Measurements from ENCODE around the gene CSAD. TPM values are rescaled to one million over a fixed set of nuclear protein-coding genes. Genes with fewer than 3 reads are reported as not detected.

Gene CSAD, protein sequence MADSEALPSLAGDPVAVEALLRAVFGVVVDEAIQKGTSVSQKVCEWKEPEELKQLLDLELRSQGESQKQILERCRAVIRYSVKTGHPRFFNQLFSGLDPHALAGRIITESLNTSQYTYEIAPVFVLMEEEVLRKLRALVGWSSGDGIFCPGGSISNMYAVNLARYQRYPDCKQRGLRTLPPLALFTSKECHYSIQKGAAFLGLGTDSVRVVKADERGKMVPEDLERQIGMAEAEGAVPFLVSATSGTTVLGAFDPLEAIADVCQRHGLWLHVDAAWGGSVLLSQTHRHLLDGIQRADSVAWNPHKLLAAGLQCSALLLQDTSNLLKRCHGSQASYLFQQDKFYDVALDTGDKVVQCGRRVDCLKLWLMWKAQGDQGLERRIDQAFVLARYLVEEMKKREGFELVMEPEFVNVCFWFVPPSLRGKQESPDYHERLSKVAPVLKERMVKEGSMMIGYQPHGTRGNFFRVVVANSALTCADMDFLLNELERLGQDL
- 16.7 TPM for total RNA-seq

DNA sequence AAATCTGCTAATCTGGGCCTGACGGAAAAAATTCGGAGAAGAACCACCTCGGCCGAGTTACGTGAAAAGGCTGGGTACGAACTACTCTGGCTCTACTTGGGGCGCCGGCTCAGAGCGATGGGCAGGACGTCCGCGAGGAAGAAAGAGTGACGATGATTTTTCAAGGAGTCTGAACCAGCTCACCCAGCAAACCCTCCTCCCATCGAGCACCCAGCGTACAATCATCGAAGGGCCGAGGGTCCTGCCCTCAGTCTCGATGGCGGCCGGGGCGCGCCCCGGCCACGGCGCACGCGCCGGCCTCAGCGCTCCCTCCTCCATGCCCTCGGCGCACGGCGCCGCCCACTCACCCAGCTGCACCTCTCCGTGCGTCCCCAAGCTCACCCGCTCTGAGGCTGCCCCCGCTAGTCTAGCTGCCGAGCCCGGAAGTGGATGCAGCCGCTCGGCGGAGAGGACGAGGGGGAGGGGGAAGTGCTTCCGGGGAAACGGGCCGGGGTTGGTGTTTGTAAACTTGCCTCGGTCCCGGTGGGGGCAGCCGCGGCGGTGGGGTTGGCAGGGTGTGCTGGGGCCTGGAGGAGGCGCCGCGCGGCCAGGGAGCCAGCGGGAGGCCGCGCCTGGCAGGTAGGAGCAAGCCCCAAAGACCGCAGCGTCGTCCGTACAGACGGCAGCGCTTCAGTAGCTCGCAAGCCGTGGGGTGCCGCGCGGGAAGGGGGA is at the start of gene CSAD, which contains the start of gene ZNF740:
CSAD (minus strand) TSS at position 706 of the 711 bp plus-strand sequence. CDS start 7,455 bp downstream, outside the sequence.
ZNF740 (plus strand) TSS at position 503 of the 711 bp plus-strand sequence. CDS start 1,262 bp downstream, outside the sequence.
- Histone ChIP-seq H3K4me3 (ENCODE audit: low read length in 3 of 3) (peak within 1 kb of the TSS; percentile 92), H3K9me3 (ENCODE audit: control insufficient read depth in 3 of 3, low read length in 3 of 3) (no peaks in the 10 kb centered on the region), H3K4me1 (ENCODE audit: control insufficient read depth in 3 of 3, insufficient read depth in 3 of 3, low read length in 3 of 3) (peaks cover 38 to 46% (median 44%) of the 10 kb centered on the region in 3 donors), H3K27me3 (ENCODE audit: control insufficient read depth in 3 of 3, insufficient read depth in 3 of 3, low read length in 3 of 3) (no peaks in the 10 kb centered on the region), H3K27ac (ENCODE audit: low read depth, low read length) (peak within 1 kb of the TSS; percentile 92), H3K9ac (ENCODE audit: low read depth in 1 of 3, low read length in 3 of 3) (peak within 1 kb of the TSS; percentile 91 to 98 (median 96)), H3K36me3 (ENCODE audit: control insufficient read depth in 3 of 3, insufficient read depth in 3 of 3, low read length in 3 of 3) (peaks cover 19 to 32% (median 30%) of the 10 kb centered on the region in 3 donors)

DNA sequence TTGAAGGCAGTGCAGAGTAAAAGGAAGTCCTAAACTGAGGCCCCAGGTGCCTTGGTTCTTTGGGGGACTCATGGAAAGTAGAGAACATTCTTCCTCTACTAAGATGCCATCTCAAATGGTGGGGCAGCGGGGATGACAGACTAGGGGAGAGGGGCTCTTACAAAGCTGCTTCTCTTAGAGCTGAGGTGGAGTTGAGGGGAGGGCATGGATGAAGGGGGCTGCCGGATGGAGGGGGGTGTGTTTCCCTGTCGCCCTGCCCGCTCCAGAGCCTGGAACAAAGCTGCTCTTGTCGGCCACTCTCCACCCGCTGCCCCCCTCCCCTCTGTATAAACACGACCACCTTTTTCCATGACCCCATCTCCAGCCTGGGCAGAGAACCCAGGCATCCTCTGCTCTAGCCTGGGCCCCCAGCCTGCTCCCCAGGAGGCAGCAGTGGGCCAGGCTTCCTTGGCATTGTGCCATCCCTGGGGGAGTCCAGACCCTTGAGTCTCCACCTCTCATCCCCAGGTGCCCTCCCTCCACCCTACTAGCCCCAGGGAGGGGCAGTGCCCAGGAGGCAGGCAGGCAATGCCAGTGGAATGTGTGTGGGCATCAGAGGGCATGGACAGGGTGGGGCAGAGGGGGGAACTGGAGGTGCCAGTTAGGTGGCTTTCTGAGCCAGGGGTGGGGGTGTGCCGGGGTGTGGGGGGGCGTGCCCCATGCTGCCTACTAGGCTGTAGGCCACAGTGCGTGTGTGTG is 49.6 kb upstream of the CSAD start:
- H3K27me3 ChIP-seq (ENCODE audit: control insufficient read depth in 3 of 3, insufficient read depth in 3 of 3, low read length in 3 of 3), result peaks cover 19 to 30% (median 30%) of the 10 kb centered on the region in 3 donors
- H3K4me3 ChIP-seq (ENCODE audit: low read length in 3 of 3), result no peak overlapping the region
- H3K9me3 ChIP-seq (ENCODE audit: control insufficient read depth in 3 of 3, low read length in 3 of 3), result no peaks in the 10 kb centered on the region
- H3K4me1 ChIP-seq (ENCODE audit: control insufficient read depth in 3 of 3, insufficient read depth in 3 of 3, low read length in 3 of 3), result peaks cover 18 to 25% (median 20%) of the 10 kb centered on the region in 3 donors
- H3K9ac ChIP-seq (ENCODE audit: low read depth in 1 of 3, low read length in 3 of 3), result no peak overlapping the region
- no peaks in the 10 kb centered on the region for H3K36me3 ChIP-seq (ENCODE audit: control insufficient read depth in 3 of 3, insufficient read depth in 3 of 3, low read length in 3 of 3)
- no peak overlapping the region for H3K27ac ChIP-seq (ENCODE audit: low read depth, low read length)

DNA sequence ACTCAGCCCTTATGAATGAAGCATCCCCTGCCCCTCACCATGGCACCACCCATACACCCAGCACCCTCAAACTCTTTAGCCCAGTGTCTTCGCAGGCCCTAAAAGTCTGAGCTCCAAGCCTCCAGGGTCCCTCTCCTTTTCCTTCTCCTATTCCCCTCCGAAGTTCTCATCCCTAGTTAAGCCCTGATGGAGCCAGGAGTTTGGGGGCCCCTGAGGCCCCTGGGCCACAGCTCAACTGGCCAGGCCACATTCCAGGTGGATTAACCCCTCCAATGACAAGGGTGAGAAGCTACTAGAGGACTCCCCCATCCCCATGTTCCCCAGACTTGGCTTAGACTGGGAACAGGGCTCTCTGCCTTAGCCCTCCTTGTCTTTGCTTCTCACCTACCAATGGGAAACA is 48.7 kb upstream of the CSAD start:
- Histone ChIP-seq H3K9me3 (ENCODE audit: control insufficient read depth in 3 of 3, low read length in 3 of 3) (no peaks in the 10 kb centered on the region), H3K9ac (ENCODE audit: low read depth in 1 of 3, low read length in 3 of 3) (no peak overlapping the region), H3K27ac (ENCODE audit: low read depth, low read length) (no peak overlapping the region), H3K4me1 (ENCODE audit: control insufficient read depth in 3 of 3, insufficient read depth in 3 of 3, low read length in 3 of 3) (peaks cover 20 to 32% (median 24%) of the 10 kb centered on the region in 3 donors), H3K4me3 (ENCODE audit: low read length in 3 of 3) (no peak overlapping the region), H3K36me3 (ENCODE audit: control insufficient read depth in 3 of 3, insufficient read depth in 3 of 3, low read length in 3 of 3) (no peaks in the 10 kb centered on the region), H3K27me3 (ENCODE audit: control insufficient read depth in 3 of 3, insufficient read depth in 3 of 3, low read length in 3 of 3) (peaks cover 17 to 26% (median 25%) of the 10 kb centered on the region in 3 donors)

DNA sequence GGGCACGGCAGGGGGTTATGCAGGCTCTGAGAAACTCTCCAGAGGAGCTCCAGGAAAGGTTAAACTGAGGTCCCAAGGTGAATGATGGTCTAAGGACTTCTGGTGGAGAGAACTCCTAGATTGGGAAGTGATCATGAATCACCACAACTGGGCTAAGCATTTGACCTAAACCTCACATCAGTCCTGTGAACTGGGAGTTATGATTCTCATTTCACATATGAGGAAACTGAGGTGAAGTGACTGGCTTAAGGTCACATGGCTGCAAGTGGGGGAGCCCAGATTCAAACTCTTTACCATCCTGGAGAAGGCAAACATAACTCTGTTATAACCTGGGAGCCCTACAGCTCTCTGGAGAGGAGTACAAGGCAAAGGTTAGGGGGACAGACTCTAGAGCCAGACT is 47.1 kb upstream of the CSAD start:
- peaks cover 20 to 37% (median 23%) of the 10 kb centered on the region in 3 donors for H3K4me1 ChIP-seq (ENCODE audit: control insufficient read depth in 3 of 3, insufficient read depth in 3 of 3, low read length in 3 of 3)
- H3K27me3 ChIP-seq (ENCODE audit: control insufficient read depth in 3 of 3, insufficient read depth in 3 of 3, low read length in 3 of 3), result peaks cover 6 to 13% (median 12%) of the 10 kb centered on the region in 3 donors
- no peaks in the 10 kb centered on the region for H3K9me3 ChIP-seq (ENCODE audit: control insufficient read depth in 3 of 3, low read length in 3 of 3)
- H3K27ac ChIP-seq (ENCODE audit: low read depth, low read length), result no peak overlapping the region
- H3K36me3 ChIP-seq (ENCODE audit: control insufficient read depth in 3 of 3, insufficient read depth in 3 of 3, low read length in 3 of 3), result no peaks in the 10 kb centered on the region
- no peak overlapping the region for H3K9ac ChIP-seq (ENCODE audit: low read depth in 1 of 3, low read length in 3 of 3)
- H3K4me3 ChIP-seq (ENCODE audit: low read length in 3 of 3), result no peak overlapping the region

DNA sequence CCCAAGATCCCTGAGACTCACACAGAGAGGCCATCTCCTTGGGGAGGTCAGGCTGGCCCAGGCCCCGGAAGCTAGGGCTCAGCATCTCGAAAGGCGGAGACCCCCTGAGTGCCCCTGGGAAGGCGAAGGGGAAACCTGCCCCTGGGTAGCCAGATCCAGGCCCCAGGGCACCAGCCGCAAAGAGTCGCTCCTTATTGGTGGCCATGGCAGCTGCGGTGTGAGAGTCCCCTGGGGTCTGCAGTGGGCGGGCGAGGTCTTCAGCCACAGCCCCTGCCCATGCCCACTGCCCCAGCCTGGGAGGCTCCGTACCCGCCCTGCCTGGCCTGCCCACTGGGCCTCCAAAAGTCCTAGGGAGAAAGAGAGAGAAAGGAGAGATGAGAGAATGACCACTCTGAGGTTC is 46.6 kb upstream of the CSAD start:
- Histone ChIP-seq H3K27ac (ENCODE audit: low read depth, low read length) (no peak overlapping the region), H3K9ac (ENCODE audit: low read depth in 1 of 3, low read length in 3 of 3) (no peak overlapping the region)

DNA sequence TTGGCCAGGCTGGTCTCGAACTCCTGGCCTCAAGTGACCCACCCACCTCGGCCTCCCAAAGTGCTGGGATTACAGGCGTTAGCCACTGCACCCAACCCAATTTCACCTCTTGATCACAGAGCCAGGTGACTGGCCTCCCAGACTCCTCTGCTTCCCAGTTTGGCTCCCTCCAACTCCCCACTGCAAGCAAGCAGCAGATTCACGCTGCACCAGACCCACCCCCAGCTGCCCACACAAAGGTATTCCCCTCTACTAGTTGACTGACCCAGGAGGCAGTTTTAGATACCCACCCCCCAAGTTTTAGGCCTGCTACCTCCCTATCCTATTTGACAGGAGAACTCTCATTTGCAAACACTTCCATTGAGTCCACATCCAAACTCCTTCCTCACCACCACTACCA is 46.1 kb upstream of the CSAD start:
- Histone ChIP-seq H3K4me1 (ENCODE audit: control insufficient read depth in 3 of 3, insufficient read depth in 3 of 3, low read length in 3 of 3) (peaks cover 23 to 39% (median 25%) of the 10 kb centered on the region in 3 donors), H3K27me3 (ENCODE audit: control insufficient read depth in 3 of 3, insufficient read depth in 3 of 3, low read length in 3 of 3) (peaks cover 0 to 7% (median 6%) of the 10 kb centered on the region in 3 donors), H3K4me3 (ENCODE audit: low read length in 3 of 3) (no peak overlapping the region), H3K27ac (ENCODE audit: low read depth, low read length) (no peak overlapping the region), H3K9me3 (ENCODE audit: control insufficient read depth in 3 of 3, low read length in 3 of 3) (no peaks in the 10 kb centered on the region), H3K36me3 (ENCODE audit: control insufficient read depth in 3 of 3, insufficient read depth in 3 of 3, low read length in 3 of 3) (no peaks in the 10 kb centered on the region), H3K9ac (ENCODE audit: low read depth in 1 of 3, low read length in 3 of 3) (no peak overlapping the region)

More for the DNA sequence above, 46.6 kb upstream of the CSAD start:
- Histone ChIP-seq H3K4me1 (ENCODE audit: control insufficient read depth in 3 of 3, insufficient read depth in 3 of 3, low read length in 3 of 3) (peaks cover 18 to 37% (median 23%) of the 10 kb centered on the region in 3 donors), H3K4me3 (ENCODE audit: low read length in 3 of 3) (no peak overlapping the region), H3K27me3 (ENCODE audit: control insufficient read depth in 3 of 3, insufficient read depth in 3 of 3, low read length in 3 of 3) (peaks cover under 1 to 8% (median 7%) of the 10 kb centered on the region in 3 donors), H3K9me3 (ENCODE audit: control insufficient read depth in 3 of 3, low read length in 3 of 3) (no peaks in the 10 kb centered on the region), H3K36me3 (ENCODE audit: control insufficient read depth in 3 of 3, insufficient read depth in 3 of 3, low read length in 3 of 3) (no peaks in the 10 kb centered on the region)

DNA sequence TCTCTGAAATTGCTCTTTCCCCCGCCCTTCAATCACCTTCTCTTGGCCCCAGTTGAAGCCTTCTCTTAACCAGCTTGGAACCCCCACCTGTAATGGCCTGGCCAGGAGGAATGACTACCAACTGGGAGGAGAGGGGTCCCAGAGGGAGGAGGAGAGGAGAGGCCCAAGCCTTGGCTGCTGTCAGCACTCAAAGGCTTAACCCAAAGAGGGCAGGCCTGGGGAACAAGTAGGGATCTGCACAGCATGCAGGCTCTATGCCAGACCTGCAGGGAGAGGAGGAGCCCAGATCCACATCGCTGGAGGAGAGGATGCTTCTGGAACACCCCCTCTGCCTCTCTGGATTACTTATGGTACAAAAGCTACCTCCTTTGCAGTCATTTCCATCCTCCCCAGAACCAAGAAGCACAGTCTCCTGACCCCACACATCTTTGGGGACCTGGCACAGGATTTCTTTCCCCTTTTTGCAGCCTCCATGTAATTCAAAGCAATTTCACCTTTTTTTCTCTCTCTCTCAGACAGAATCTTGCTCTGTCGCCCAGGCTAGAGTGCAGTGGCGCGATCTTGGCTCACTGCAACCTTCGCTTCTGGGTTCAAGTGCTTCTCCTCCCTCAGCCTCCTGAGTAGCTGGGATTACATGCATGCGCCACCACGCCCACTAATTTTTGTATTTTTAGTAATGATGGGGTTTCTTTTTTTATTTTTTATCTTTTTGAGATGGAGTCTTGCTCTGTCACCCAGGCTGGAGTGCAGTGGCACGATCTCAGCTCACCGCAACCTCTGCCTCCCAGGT is 45.1 kb upstream of the CSAD start:
- H3K27me3 ChIP-seq (ENCODE audit: control insufficient read depth in 3 of 3, insufficient read depth in 3 of 3, low read length in 3 of 3), result no peaks in the 10 kb centered on the region
- no peaks in the 10 kb centered on the region for H3K36me3 ChIP-seq (ENCODE audit: control insufficient read depth in 3 of 3, insufficient read depth in 3 of 3, low read length in 3 of 3)
- H3K4me1 ChIP-seq (ENCODE audit: control insufficient read depth in 3 of 3, insufficient read depth in 3 of 3, low read length in 3 of 3), result peaks cover 26 to 35% (median 28%) of the 10 kb centered on the region in 3 donors
- no peak overlapping the region for H3K9ac ChIP-seq (ENCODE audit: low read depth in 1 of 3, low read length in 3 of 3)
- H3K27ac ChIP-seq (ENCODE audit: low read depth, low read length), result no peak overlapping the region
- H3K4me3 ChIP-seq (ENCODE audit: low read length in 3 of 3), result no peak overlapping the region
- H3K9me3 ChIP-seq (ENCODE audit: control insufficient read depth in 3 of 3, low read length in 3 of 3), result no peaks in the 10 kb centered on the region

DNA sequence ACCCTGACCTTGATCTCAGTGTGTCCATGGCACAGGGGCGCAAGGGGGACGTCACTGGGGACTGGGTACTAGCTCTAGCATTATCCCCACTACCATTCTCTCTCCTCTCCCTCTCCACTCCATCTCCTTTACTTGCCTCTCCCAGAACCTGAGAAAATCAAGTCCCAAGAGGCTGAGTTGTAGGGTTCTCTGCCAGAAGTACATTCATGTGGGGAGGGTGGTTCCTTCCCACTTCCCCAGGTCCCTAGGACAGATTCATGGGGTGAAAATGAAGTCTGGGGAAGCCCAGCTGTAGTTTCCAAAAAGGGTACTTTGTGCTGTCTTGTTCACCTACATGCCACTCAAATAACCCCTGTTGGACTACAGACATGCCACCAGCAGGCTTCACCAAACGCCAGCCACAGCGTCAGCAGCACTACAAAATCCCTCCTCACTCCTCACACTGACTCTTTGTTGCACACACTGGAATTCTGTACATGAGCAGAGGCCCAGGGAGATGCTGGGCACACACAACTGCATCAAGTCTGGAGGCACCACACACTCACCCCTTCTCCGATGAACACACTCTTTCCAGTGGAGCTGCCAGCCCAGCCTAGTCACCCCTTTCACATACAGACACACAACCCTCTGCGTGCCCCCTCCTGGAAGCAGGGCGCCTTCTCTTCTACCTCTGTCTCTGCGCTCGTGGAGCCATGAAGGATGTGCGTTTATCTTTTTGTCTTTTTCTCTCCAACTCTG is 44.3 kb upstream of the CSAD start:
- H3K27ac ChIP-seq (ENCODE audit: low read depth, low read length), result no peak overlapping the region
- H3K36me3 ChIP-seq (ENCODE audit: control insufficient read depth in 3 of 3, insufficient read depth in 3 of 3, low read length in 3 of 3), result no peaks in the 10 kb centered on the region
- no peaks in the 10 kb centered on the region for H3K9me3 ChIP-seq (ENCODE audit: control insufficient read depth in 3 of 3, low read length in 3 of 3)
- H3K9ac ChIP-seq (ENCODE audit: low read depth in 1 of 3, low read length in 3 of 3), result no peak overlapping the region
- peaks cover 26 to 41% (median 32%) of the 10 kb centered on the region in 3 donors for H3K4me1 ChIP-seq (ENCODE audit: control insufficient read depth in 3 of 3, insufficient read depth in 3 of 3, low read length in 3 of 3)
- no peaks in the 10 kb centered on the region for H3K27me3 ChIP-seq (ENCODE audit: control insufficient read depth in 3 of 3, insufficient read depth in 3 of 3, low read length in 3 of 3)
- H3K4me3 ChIP-seq (ENCODE audit: low read length in 3 of 3), result no peak overlapping the region
